Loucy (cell line): ENCODE results near the gene CEP43.

ENCODE experiments used
- H2AFZ ChIP-seq: fragments of 200-600 bp; sonication (generic); 2 replicates; pipeline ENCODE4 v1.6.0; 2016; ENCODE audit warnings: antibody characterized with exemption, mild to moderate bottlenecking, low read length, moderate library complexity
- H3F3A ChIP-seq: fragments of 200-600 bp; 2 replicates; pipeline ENCODE4 v1.6.0; 2016; ENCODE audit warnings: antibody characterized with exemption, low read depth, mild to moderate bottlenecking
- H3K27me3 ChIP-seq: fragments of 200-600 bp; sonication (generic); 2 replicates; pipeline ENCODE4 v1.6.1; 2014; ENCODE audit warnings: low read length, mild to moderate bottlenecking; ENCODE audit not compliant: insufficient read depth, poor library complexity, severe bottlenecking
- H3K36me3 ChIP-seq: fragments of 200-600 bp; sonication (generic); 2 replicates; pipeline ENCODE4 v1.6.1; 2016; ENCODE audit warnings: low read length; ENCODE audit not compliant: insufficient read depth
- H3K4me1 ChIP-seq: fragments of 200-600 bp; sonication (generic); 2 replicates; pipeline ENCODE4 v1.5.1; 2014; ENCODE audit warnings: low read length, mild to moderate bottlenecking; ENCODE audit not compliant: insufficient read depth, poor library complexity, severe bottlenecking
- H3K4me2 ChIP-seq: fragments of 200-600 bp; sonication (generic); 2 replicates; pipeline ENCODE4 v1.6.0; 2014; ENCODE audit warnings: antibody characterized with exemption, low read length, low read depth, mild to moderate bottlenecking; ENCODE audit not compliant: poor library complexity, severe bottlenecking
- H3K4me3 ChIP-seq: fragments of 200-600 bp; sonication (generic); 2 replicates; pipeline ENCODE4 v1.5.1; 2014; ENCODE audit warnings: low read length, mild to moderate bottlenecking, mixed read lengths; ENCODE audit not compliant: poor library complexity, severe bottlenecking
- H3K79me2 ChIP-seq: fragments of 200-600 bp; sonication (generic); 2 replicates; pipeline ENCODE4 v1.6.1; 2014; ENCODE audit warnings: low read length; ENCODE audit not compliant: insufficient read depth
- H3K9ac ChIP-seq: fragments of 200-600 bp; sonication (generic); 2 replicates; pipeline ENCODE4 v1.6.0; 2014; ENCODE audit warnings: mild to moderate bottlenecking, low read depth, low read length, moderate library complexity; ENCODE audit not compliant: poor library complexity, severe bottlenecking
- H3K9me2 ChIP-seq: fragments of 200-600 bp; sonication (generic); replicated peaks from 2 replicates; pipeline ENCODE4 v1.6.1; 2016; ENCODE audit warnings: low read depth, low read length, mixed read lengths
- H3K9me3 ChIP-seq: fragments of 200-600 bp; sonication (generic); 2 replicates; pipeline ENCODE4 v1.6.1; 2014; ENCODE audit warnings: mild to moderate bottlenecking, antibody characterized with exemption, low read length, low read depth; ENCODE audit not compliant: insufficient read depth
- H4K20me1 ChIP-seq: fragments of 200-600 bp; sonication (generic); 2 replicates; pipeline ENCODE4 v1.6.0; 2014; ENCODE audit warnings: antibody characterized with exemption, low read length, mild to moderate bottlenecking; ENCODE audit not compliant: insufficient read depth, poor library complexity, severe bottlenecking
- EZH2phosphoT487 ChIP-seq: fragments of 200-600 bp; IDR thresholded peaks from 2 replicates; pipeline ENCODE4 v1.6.1; 2018; ENCODE audit warnings: antibody characterized with exemption, mild to moderate bottlenecking, moderate library complexity, borderline replicate concordance
- TF ChIP-seq, protein P1 (sequence below): fragments of 200-600 bp; sonication (generic); conservative IDR thresholded peaks from 2 replicates; pipeline ENCODE4 v1.5.1; 2014; ENCODE audit warnings: mild to moderate bottlenecking, antibody characterized with exemption, low read length

CEP43 gene

DNA sequence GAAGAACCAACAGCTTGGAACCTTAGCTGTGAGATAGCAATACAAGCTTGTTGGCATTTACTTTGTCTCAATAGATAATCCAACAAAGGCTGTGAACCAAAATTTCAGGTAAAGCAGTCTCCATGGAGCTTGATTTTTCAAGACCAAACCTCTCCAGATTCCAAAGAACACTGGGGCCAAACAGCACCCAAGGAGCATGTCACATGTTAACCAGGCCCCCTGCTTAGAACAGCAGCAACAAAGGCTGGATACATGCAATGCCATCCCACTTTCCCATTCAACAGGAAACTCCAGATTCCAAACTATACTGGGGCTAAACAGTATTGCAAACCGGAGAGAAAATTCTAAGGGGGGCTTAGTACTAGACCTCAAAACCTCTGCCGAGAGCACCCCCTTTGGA is 27.1 kb upstream of the CEP43 start:
- no peaks in the 10 kb centered on the region; the same call in 1 of the 2 replicates for H3K36me3 ChIP-seq
- H3K9me2 ChIP-seq: no peaks in the 10 kb centered on the region
- no peaks in the 10 kb centered on the region for H3K9me3 ChIP-seq
- TF ChIP-seq EZH2phosphoT487: no peak
- TF ChIP-seq, protein P1, sequence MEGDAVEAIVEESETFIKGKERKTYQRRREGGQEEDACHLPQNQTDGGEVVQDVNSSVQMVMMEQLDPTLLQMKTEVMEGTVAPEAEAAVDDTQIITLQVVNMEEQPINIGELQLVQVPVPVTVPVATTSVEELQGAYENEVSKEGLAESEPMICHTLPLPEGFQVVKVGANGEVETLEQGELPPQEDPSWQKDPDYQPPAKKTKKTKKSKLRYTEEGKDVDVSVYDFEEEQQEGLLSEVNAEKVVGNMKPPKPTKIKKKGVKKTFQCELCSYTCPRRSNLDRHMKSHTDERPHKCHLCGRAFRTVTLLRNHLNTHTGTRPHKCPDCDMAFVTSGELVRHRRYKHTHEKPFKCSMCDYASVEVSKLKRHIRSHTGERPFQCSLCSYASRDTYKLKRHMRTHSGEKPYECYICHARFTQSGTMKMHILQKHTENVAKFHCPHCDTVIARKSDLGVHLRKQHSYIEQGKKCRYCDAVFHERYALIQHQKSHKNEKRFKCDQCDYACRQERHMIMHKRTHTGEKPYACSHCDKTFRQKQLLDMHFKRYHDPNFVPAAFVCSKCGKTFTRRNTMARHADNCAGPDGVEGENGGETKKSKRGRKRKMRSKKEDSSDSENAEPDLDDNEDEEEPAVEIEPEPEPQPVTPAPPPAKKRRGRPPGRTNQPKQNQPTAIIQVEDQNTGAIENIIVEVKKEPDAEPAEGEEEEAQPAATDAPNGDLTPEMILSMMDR: no peak
- H3K79me2 ChIP-seq: no peaks in the 10 kb centered on the region
- H3K4me3 ChIP-seq: no peak overlapping the region
- no peak overlapping the region for H3K9ac ChIP-seq
- no peak overlapping the region for H2AFZ ChIP-seq
- H3K4me1 ChIP-seq: no peaks in the 10 kb centered on the region
- no peaks in the 10 kb centered on the region for H3K27me3 ChIP-seq
- H4K20me1 ChIP-seq: no peaks in the 10 kb centered on the region
- H3F3A ChIP-seq: no peaks in the 10 kb centered on the region
- no peak overlapping the region for H3K4me2 ChIP-seq

DNA sequence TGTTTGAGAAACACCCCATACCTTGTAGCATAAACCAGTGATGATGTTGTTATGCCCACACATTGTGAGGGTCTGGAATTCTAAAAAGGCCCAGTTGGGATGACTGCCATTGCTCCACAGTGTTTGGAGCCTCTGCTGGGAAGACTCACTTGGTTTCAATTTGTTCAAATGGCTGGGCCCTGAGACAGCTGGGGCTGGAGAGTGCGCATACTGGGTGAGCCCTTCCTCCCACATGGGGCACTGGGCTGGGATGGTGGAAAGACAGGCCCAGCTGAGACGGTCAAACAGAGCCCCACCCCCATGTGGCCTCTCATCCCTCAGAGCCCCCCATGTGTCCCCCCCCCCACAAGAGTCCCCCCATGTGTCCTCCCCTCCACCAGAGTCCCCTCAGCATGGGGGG is 22.6 kb upstream of the CEP43 start:
- no peak overlapping the region for H3K9ac ChIP-seq
- H3K79me2 ChIP-seq: no peaks in the 10 kb centered on the region
- H4K20me1 ChIP-seq: no peaks in the 10 kb centered on the region
- no peaks in the 10 kb centered on the region for H3K27me3 ChIP-seq
- no peaks in the 10 kb centered on the region; the same call in 1 of the 2 replicates for H3K36me3 ChIP-seq
- TF ChIP-seq, protein P1: no peak
- TF ChIP-seq EZH2phosphoT487: no peak
- H3K4me2 ChIP-seq: no peak overlapping the region
- H3K4me3 ChIP-seq: no peak overlapping the region
- H2AFZ ChIP-seq: no peak overlapping the region
- H3K9me3 ChIP-seq: no peaks in the 10 kb centered on the region
- no peaks in the 10 kb centered on the region for H3F3A ChIP-seq
- no peaks in the 10 kb centered on the region for H3K4me1 ChIP-seq
- no peaks in the 10 kb centered on the region for H3K9me2 ChIP-seq

DNA sequence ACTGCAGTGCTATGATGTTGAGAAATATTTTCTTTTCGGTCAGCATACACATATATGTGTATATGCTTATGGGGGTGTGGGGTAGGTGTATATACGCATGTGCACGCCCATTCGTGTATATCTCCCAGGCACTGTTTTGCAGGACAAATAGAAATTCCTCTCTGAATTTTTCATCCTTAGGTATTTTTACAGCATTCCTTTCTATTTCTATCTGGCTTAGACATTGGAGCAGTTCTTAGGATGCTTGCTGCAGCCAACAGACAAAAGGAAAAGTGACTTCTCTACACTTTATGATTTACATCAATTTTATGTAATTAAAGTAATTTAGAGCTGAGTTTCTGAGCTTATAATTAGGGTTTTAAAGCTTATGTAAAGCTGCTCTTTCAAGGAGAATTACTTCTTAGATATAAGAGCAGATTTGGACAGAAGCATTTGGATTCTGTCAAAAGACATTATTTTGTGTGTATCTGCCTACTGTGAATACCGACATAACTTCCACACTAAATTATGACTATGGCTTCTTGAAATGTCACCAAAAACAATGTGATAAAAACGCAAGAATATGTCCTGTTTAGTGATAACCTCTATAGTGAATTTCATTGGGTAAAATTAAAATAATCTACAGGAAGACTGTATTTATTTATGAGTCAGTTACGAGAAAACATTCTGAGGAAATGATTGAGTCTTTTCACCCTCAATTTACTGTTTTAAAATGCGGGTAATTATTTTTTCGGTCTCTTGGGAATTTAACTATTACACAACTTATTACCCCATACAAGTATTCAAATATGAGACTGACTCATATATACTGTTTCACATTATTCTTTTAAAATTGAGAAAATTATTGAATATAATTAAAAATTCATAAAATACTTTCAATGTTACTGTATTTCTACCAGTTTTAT is 21.3 kb upstream of the CEP43 start:
- Histone ChIP-seq H3K27me3 (no peaks in the 10 kb centered on the region), H2AFZ (no peak overlapping the region), H3K4me1 (no peaks in the 10 kb centered on the region), H3F3A (no peaks in the 10 kb centered on the region), H3K36me3 (peaks cover 3% of the 10 kb centered on the region; the same call in 1 of the 2 replicates), H3K4me3 (no peak overlapping the region), H3K4me2 (no peak overlapping the region), H4K20me1 (no peaks in the 10 kb centered on the region), H3K9me3 (no peaks in the 10 kb centered on the region), H3K9me2 (no peaks in the 10 kb centered on the region), H3K79me2 (no peaks in the 10 kb centered on the region), H3K9ac (no peak overlapping the region)
- TF ChIP-seq, protein P1: no peak
- TF ChIP-seq EZH2phosphoT487: no peak
